ENCODE data around the gene PHLDB2.

The PHLDB2 gene

GRCh38 chr3:112011376-112011940, 152.4 kb downstream of the PHLDB2 start:
- H3K4me1 ChIP-seq (ENCODE audit: control insufficient read depth in 2 of 2, insufficient read depth in 1 of 2, low read depth in 1 of 2, low read length in 2 of 2) = peaks cover 2 to 3% of the 10 kb centered on the region in 2 donors
- H3K23ac ChIP-seq (ENCODE audit: low read depth, low read length, poor library complexity) = no peak overlapping the region
- no peak overlapping the region for H2BK12ac ChIP-seq (ENCODE audit: low read length)
- no peak overlapping the region for H3K4ac ChIP-seq (ENCODE audit: low read length)
- H2AFZ ChIP-seq (ENCODE audit: low read length) = no peak overlapping the region
- H3K27ac ChIP-seq (replicated peaks; ENCODE audit: low read length) = no peak overlapping the region
- no peak overlapping the region for H3K4me2 ChIP-seq (ENCODE audit: insufficient read depth, low read length, poor library complexity, severe bottlenecking)
- H3K4me3 ChIP-seq (ENCODE audit: low read length in 2 of 2) = no peak overlapping the region
- no peak overlapping the region for H3K9ac ChIP-seq (ENCODE audit: low read depth, low read length, poor library complexity)
- H4K8ac ChIP-seq (ENCODE audit: low read depth, low read length) = no peak overlapping the region
- no peaks in the 10 kb centered on the region for H3K27me3 ChIP-seq (ENCODE audit: control insufficient read depth in 3 of 3, insufficient read depth in 3 of 3, low read depth in 1 of 3, low read length in 3 of 3)
- no peak overlapping the region for H2AK5ac ChIP-seq (ENCODE audit: low read depth, low read length)
- no peak overlapping the region for H2BK15ac ChIP-seq (ENCODE audit: low read length)
- H4K91ac ChIP-seq (ENCODE audit: low read depth, low read length, poor library complexity) = no peak overlapping the region
- H3K36me3 ChIP-seq (replicated peaks in 1 of 2; ENCODE audit: control insufficient read depth in 2 of 2, insufficient read depth in 2 of 2, low read length in 2 of 2) = peaks cover 33 to 84% of the 10 kb centered on the region in 2 donors
- no peak overlapping the region for H2BK5ac ChIP-seq (ENCODE audit: low read length)
- H3K18ac ChIP-seq (ENCODE audit: low read length) = no peak overlapping the region
- no peak overlapping the region for H3K14ac ChIP-seq (ENCODE audit: low read length)
- peaks cover 0 to 3% of the 10 kb centered on the region in 2 donors for H3K9me3 ChIP-seq (replicated peaks in 1 of 2; ENCODE audit: control insufficient read depth in 2 of 2, insufficient read depth in 1 of 2, low read depth in 1 of 2, low read length in 2 of 2)
- no peaks in the 10 kb centered on the region for H3K79me1 ChIP-seq (ENCODE audit: low read depth, low read length)
- no CpG with 5 or more reads among the region's 6 CpGs for WGBS, 2 donors (ENCODE audit: extremely low coverage in 2 of 2, insufficient read length in 2 of 2, insufficient replicate concordance in 1 of 2)
- no peak overlapping the region for H2BK120ac ChIP-seq (ENCODE audit: low read depth, low read length)
- no peak for DNase-seq (ENCODE audit: low spot score)

GRCh38 chr3:112012205-112012992, 153.3 kb downstream of the PHLDB2 start:
- Histone ChIP-seq H3K27ac (replicated peaks; ENCODE audit: low read length) (no peak overlapping the region), H2BK15ac (ENCODE audit: low read length) (no peak overlapping the region)
- no peak for DNase-seq (ENCODE audit: low spot score)

GRCh38 chr3:112013058-112013783, 154.2 kb downstream of the PHLDB2 start:
- DNase-seq (ENCODE audit: low spot score) = peak; percentile 57
- no peak overlapping the region for H3K23ac ChIP-seq (ENCODE audit: low read depth, low read length, poor library complexity)
- H3K36me3 ChIP-seq (replicated peaks in 1 of 2; ENCODE audit: control insufficient read depth in 2 of 2, insufficient read depth in 2 of 2, low read length in 2 of 2) = peaks cover 25 to 67% of the 10 kb centered on the region in 2 donors

More at GRCh38 chr3:112012205-112012992, 153.3 kb downstream of the PHLDB2 start:
- Histone ChIP-seq H3K79me1 (ENCODE audit: low read depth, low read length) (no peaks in the 10 kb centered on the region), H2AK5ac (ENCODE audit: low read depth, low read length) (no peak overlapping the region), H3K14ac (ENCODE audit: low read length) (no peak overlapping the region), H3K4me2 (ENCODE audit: insufficient read depth, low read length, poor library complexity, severe bottlenecking) (no peak overlapping the region), H3K4me3 (ENCODE audit: low read length in 2 of 2) (no peak overlapping the region), H3K23ac (ENCODE audit: low read depth, low read length, poor library complexity) (no peak overlapping the region), H3K9ac (ENCODE audit: low read depth, low read length, poor library complexity) (no peak overlapping the region), H3K27me3 (ENCODE audit: control insufficient read depth in 3 of 3, insufficient read depth in 3 of 3, low read depth in 1 of 3, low read length in 3 of 3) (no peaks in the 10 kb centered on the region), H3K9me3 (replicated peaks in 1 of 2; ENCODE audit: control insufficient read depth in 2 of 2, insufficient read depth in 1 of 2, low read depth in 1 of 2, low read length in 2 of 2) (peaks cover 0 to 3% of the 10 kb centered on the region in 2 donors), H4K8ac (ENCODE audit: low read depth, low read length) (no peak overlapping the region), H2BK5ac (ENCODE audit: low read length) (no peak overlapping the region), H2BK12ac (ENCODE audit: low read length) (no peak overlapping the region), H4K91ac (ENCODE audit: low read depth, low read length, poor library complexity) (no peak overlapping the region), H2AFZ (ENCODE audit: low read length) (no peak overlapping the region), H3K18ac (ENCODE audit: low read length) (no peak overlapping the region), H2BK120ac (ENCODE audit: low read depth, low read length) (no peak overlapping the region), H3K4ac (ENCODE audit: low read length) (no peak overlapping the region), H3K36me3 (replicated peaks in 1 of 2; ENCODE audit: control insufficient read depth in 2 of 2, insufficient read depth in 2 of 2, low read length in 2 of 2) (peaks cover 28 to 75% of the 10 kb centered on the region in 2 donors), H3K4me1 (ENCODE audit: control insufficient read depth in 2 of 2, insufficient read depth in 1 of 2, low read depth in 1 of 2, low read length in 2 of 2) (peaks cover 2 to 3% of the 10 kb centered on the region in 2 donors)
- no CpG with 5 or more reads among the region's 6 CpGs for WGBS, 2 donors (ENCODE audit: extremely low coverage in 2 of 2, insufficient read length in 2 of 2, insufficient replicate concordance in 1 of 2)

GRCh38 chr3:112013784-112014143, 154.7 kb downstream of the PHLDB2 start:
- H2BK5ac ChIP-seq (ENCODE audit: low read length) = no peak overlapping the region
- H3K4me2 ChIP-seq (ENCODE audit: insufficient read depth, low read length, poor library complexity, severe bottlenecking) = no peak overlapping the region
- no peak overlapping the region for H2BK120ac ChIP-seq (ENCODE audit: low read depth, low read length)
- no peaks in the 10 kb centered on the region for H3K27me3 ChIP-seq (ENCODE audit: control insufficient read depth in 3 of 3, insufficient read depth in 3 of 3, low read depth in 1 of 3, low read length in 3 of 3)
- H3K4ac ChIP-seq (ENCODE audit: low read length) = no peak overlapping the region
- H3K23ac ChIP-seq (ENCODE audit: low read depth, low read length, poor library complexity) = no peak overlapping the region
- H4K8ac ChIP-seq (ENCODE audit: low read depth, low read length) = no peak overlapping the region
- H3K14ac ChIP-seq (ENCODE audit: low read length) = no peak overlapping the region
- no peak overlapping the region for H3K27ac ChIP-seq (replicated peaks; ENCODE audit: low read length)
- H3K9me3 ChIP-seq (replicated peaks in 1 of 2; ENCODE audit: control insufficient read depth in 2 of 2, insufficient read depth in 1 of 2, low read depth in 1 of 2, low read length in 2 of 2) = no peaks in the 10 kb centered on the region
- no peak overlapping the region for H2AK5ac ChIP-seq (ENCODE audit: low read depth, low read length)
- no peak overlapping the region for H4K91ac ChIP-seq (ENCODE audit: low read depth, low read length, poor library complexity)
- H3K79me1 ChIP-seq (ENCODE audit: low read depth, low read length) = no peaks in the 10 kb centered on the region
- DNase-seq (ENCODE audit: low spot score) = no peak
- H3K4me3 ChIP-seq (ENCODE audit: low read length in 2 of 2) = no peak overlapping the region
- H3K4me1 ChIP-seq (ENCODE audit: control insufficient read depth in 2 of 2, insufficient read depth in 1 of 2, low read depth in 1 of 2, low read length in 2 of 2) = peaks cover under 1 to 2% of the 10 kb centered on the region in 2 donors
- H3K18ac ChIP-seq (ENCODE audit: low read length) = no peak overlapping the region
- no peak overlapping the region for H2BK12ac ChIP-seq (ENCODE audit: low read length)
- peaks cover 22 to 61% of the 10 kb centered on the region in 2 donors for H3K36me3 ChIP-seq (replicated peaks in 1 of 2; ENCODE audit: control insufficient read depth in 2 of 2, insufficient read depth in 2 of 2, low read length in 2 of 2)
- no peak overlapping the region for H3K9ac ChIP-seq (ENCODE audit: low read depth, low read length, poor library complexity)
- H2AFZ ChIP-seq (ENCODE audit: low read length) = no peak overlapping the region
- H2BK15ac ChIP-seq (ENCODE audit: low read length) = no peak overlapping the region
- no CpG with 5 or more reads among the region's 5 CpGs for WGBS, 2 donors (ENCODE audit: extremely low coverage in 2 of 2, insufficient read length in 2 of 2, insufficient replicate concordance in 1 of 2)

More at GRCh38 chr3:112013058-112013783, 154.2 kb downstream of the PHLDB2 start:
- no peak overlapping the region for H3K4ac ChIP-seq (ENCODE audit: low read length)
- peak overlapping the region; percentile 37 for H3K27ac ChIP-seq (replicated peaks; ENCODE audit: low read length)
- H3K27me3 ChIP-seq (ENCODE audit: control insufficient read depth in 3 of 3, insufficient read depth in 3 of 3, low read depth in 1 of 3, low read length in 3 of 3) = no peaks in the 10 kb centered on the region
- H3K18ac ChIP-seq (ENCODE audit: low read length) = peak overlapping the region; percentile 20
- H4K91ac ChIP-seq (ENCODE audit: low read depth, low read length, poor library complexity) = no peak overlapping the region
- H2AFZ ChIP-seq (ENCODE audit: low read length) = no peak overlapping the region
- H2AK5ac ChIP-seq (ENCODE audit: low read depth, low read length) = no peak overlapping the region
- no peaks in the 10 kb centered on the region for H3K9me3 ChIP-seq (replicated peaks in 1 of 2; ENCODE audit: control insufficient read depth in 2 of 2, insufficient read depth in 1 of 2, low read depth in 1 of 2, low read length in 2 of 2)
- H2BK12ac ChIP-seq (ENCODE audit: low read length) = no peak overlapping the region
- H3K4me2 ChIP-seq (ENCODE audit: insufficient read depth, low read length, poor library complexity, severe bottlenecking) = no peak overlapping the region
- H4K8ac ChIP-seq (ENCODE audit: low read depth, low read length) = no peak overlapping the region
- H2BK15ac ChIP-seq (ENCODE audit: low read length) = no peak overlapping the region
- H3K14ac ChIP-seq (ENCODE audit: low read length) = no peak overlapping the region
- no peak overlapping the region for H2BK120ac ChIP-seq (ENCODE audit: low read depth, low read length)
- WGBS, 2 donors (ENCODE audit: extremely low coverage in 2 of 2, insufficient read length in 2 of 2, insufficient replicate concordance in 1 of 2) = no CpG with 5 or more reads among the region's 19 CpGs
- no peaks in the 10 kb centered on the region for H3K79me1 ChIP-seq (ENCODE audit: low read depth, low read length)
- H3K9ac ChIP-seq (ENCODE audit: low read depth, low read length, poor library complexity) = no peak overlapping the region
- no peak overlapping the region for H3K4me3 ChIP-seq (ENCODE audit: low read length in 2 of 2)
- H2BK5ac ChIP-seq (ENCODE audit: low read length) = no peak overlapping the region
- peaks cover 2 to 3% of the 10 kb centered on the region in 2 donors for H3K4me1 ChIP-seq (ENCODE audit: control insufficient read depth in 2 of 2, insufficient read depth in 1 of 2, low read depth in 1 of 2, low read length in 2 of 2)
